HepG2 (cell line): ENCODE results near the gene LZTR1. TPM values are rescaled to one million over a fixed set of nuclear protein-coding genes. Genes with fewer than 3 reads are reported as not detected.

ENCODE experiments used
- ARID5B ChIP-seq: IDR thresholded peaks from 2 replicates; pipeline ENCODE4 v1.4.0; 2020; ENCODE audit warnings: mild to moderate bottlenecking, missing genetic modification reagents
- CERS6 ChIP-seq: sonication (generic); formaldehyde crosslinking; IDR thresholded peaks from 2 replicates; pipeline ENCODE4 v1.5.0; 2020; ENCODE audit warnings: missing genetic modification reagents
- HDAC2 ChIP-seq: sonication (generic); formaldehyde crosslinking; IDR thresholded peaks from 2 replicates; pipeline ENCODE4 v1.4.0; 2020; ENCODE audit warnings: missing genetic modification reagents
- HES4 ChIP-seq: sonication (generic); formaldehyde crosslinking; IDR thresholded peaks from 2 replicates; pipeline ENCODE4 v1.9.0; 2021; ENCODE audit warnings: mild to moderate bottlenecking, missing genetic modification reagents, borderline replicate concordance
- HIC2 ChIP-seq: sonication (generic); formaldehyde crosslinking; IDR thresholded peaks from 2 replicates; pipeline ENCODE4 v1.9.0; 2022; ENCODE audit warnings: low read depth, missing genetic modification reagents
- HNRNPH1 ChIP-seq: fragments of 200-400 bp; formaldehyde crosslinking; optimal IDR thresholded peaks from 2 replicates; pipeline ENCODE3; 2017; ENCODE audit warnings: mild to moderate bottlenecking, low read depth, low read length
- KDM6A ChIP-seq: IDR thresholded peaks from 2 replicates; pipeline ENCODE4 v1.6.1; 2016; ENCODE audit warnings: low read depth
- MAFF ChIP-seq: IDR thresholded peaks from 2 replicates; pipeline ENCODE4 v1.6.1; 2011; ENCODE audit warnings: low read depth, low read length, improper control_type of control experiment
- STAT5B ChIP-seq: sonication (generic); formaldehyde crosslinking; IDR thresholded peaks from 2 replicates; pipeline ENCODE4 v1.4.0; 2020; ENCODE audit warnings: missing genetic modification reagents
- ZC3H13 ChIP-seq: sonication (generic); formaldehyde crosslinking; IDR thresholded peaks from 2 replicates; pipeline ENCODE4 v1.8.1; 2023; ENCODE audit warnings: mild to moderate bottlenecking, missing genetic modification reagents, moderate library complexity
- ZFP1 ChIP-seq: IDR thresholded peaks from 2 replicates; pipeline ENCODE4 v1.6.1; 2016
- ZNF333 ChIP-seq: sonication (generic); formaldehyde crosslinking; IDR thresholded peaks from 2 replicates; pipeline ENCODE4 v1.4.0; 2020; ENCODE audit warnings: mild to moderate bottlenecking, missing genetic modification reagents, borderline replicate concordance
- ZNF512B ChIP-seq: sonication (generic); formaldehyde crosslinking; IDR thresholded peaks from 2 replicates; pipeline ENCODE4 v1.5.1; 2020; ENCODE audit warnings: missing genetic modification reagents, mild to moderate bottlenecking, borderline replicate concordance
- ZNF788 ChIP-seq: sonication (generic); formaldehyde crosslinking; IDR thresholded peaks from 2 replicates; pipeline ENCODE4 v1.5.0; 2020; ENCODE audit warnings: mild to moderate bottlenecking, missing genetic modification reagents, borderline replicate concordance
- polyA plus RNA-seq, 8 experiments: library from polyadenylated mRNA; depleted of rRNA in 3 of 8; stranded (reverse) in 7 of 8; unstranded in 1 of 8; fragments of >200 nt; fragmentation: Illumina TruSeq in 4 of 8; extraction: Trizol in 4 of 8; gene quantifications; 2 replicates each; pipeline versions ENCODE4 v1.2.1 to v1.2.3, GENCODE V29; 2011 to 2016; ENCODE audit warnings: low read depth in 4 of 8, missing spikeins in 1 of 8, mixed read lengths in 1 of 8; ENCODE audit not compliant: insufficient read depth in 1 of 8
- total RNA-seq, 5 experiments: library from RNA; depleted of rRNA; stranded (reverse); fragments of >200 nt; fragmentation: Illumina TruSeq; extraction: Trizol; gene quantifications; 2 replicates each; pipeline ENCODE4 v1.2.3, GENCODE V29; 2016; ENCODE audit warnings: low read depth in 1 of 5

Gene LZTR1
- total and polyA plus RNA-seq, 2 of the 13 experiments (the other 11 are each of a cell fraction or from before 2014, with no cell fraction given) = 21.8 to 22.4 TPM

GRCh38 chr22:20965104-20965887, 16.8 kb upstream of the LZTR1 start (continued):
- 0 out of 2 replicates have a peak, but pooled peaks have one; percentile 63 for TF ChIP-seq ZC3H13
- 0 out of 2 replicates have a peak, but pooled peaks have one; percentile 31 for TF ChIP-seq HES4 (CRISPR knock-in tag)
- TF ChIP-seq HIC2 (CRISPR knock-in tag) = no peak; the same call in none of the 2 replicates
- no peak for TF ChIP-seq CERS6
- TF ChIP-seq HDAC2 (CRISPR knock-in tag) = no peak
- TF ChIP-seq ZFP1 = no peak
- TF ChIP-seq ZNF333 (CRISPR knock-in tag) = no peak
- no peak; the same call in 1 of the 2 replicates for TF ChIP-seq ZNF788 (CRISPR knock-in tag)
- TF ChIP-seq KDM6A (CRISPR knock-in tag) = no peak
- no peak for TF ChIP-seq HNRNPH1
- no peak for TF ChIP-seq MAFF
- no peak for TF ChIP-seq STAT5B (CRISPR knock-in tag)
- 0 out of 2 replicates have a peak, but pooled peaks have one; percentile 25 for TF ChIP-seq ZNF512B
- no peak for TF ChIP-seq ARID5B
